T47D (cell line): ENCODE results near the gene PALMD.

Source experiments
- DNase-seq, 2 experiments: peaks; one replicate each; pipeline versions ENCODE4 v3.0.0 to v3.0.0-alpha.2; 2011 to 2012; ENCODE audit warnings: low read depth in 1 of 2, low spot score in 1 of 2
- JUND ChIP-seq: IDR thresholded peaks from 2 replicates; pipeline ENCODE4 v1.6.1; 2012; ENCODE audit warnings: low read depth
- in situ Hi-C: cut with HindIII; loops from 2 replicates; pipeline ENCODE4 v1.10.0; 2016; ENCODE audit warnings: low sequenced_read_pairs, low pct_unique_long_range_greater_than_20kb

The PALMD gene

DNA sequence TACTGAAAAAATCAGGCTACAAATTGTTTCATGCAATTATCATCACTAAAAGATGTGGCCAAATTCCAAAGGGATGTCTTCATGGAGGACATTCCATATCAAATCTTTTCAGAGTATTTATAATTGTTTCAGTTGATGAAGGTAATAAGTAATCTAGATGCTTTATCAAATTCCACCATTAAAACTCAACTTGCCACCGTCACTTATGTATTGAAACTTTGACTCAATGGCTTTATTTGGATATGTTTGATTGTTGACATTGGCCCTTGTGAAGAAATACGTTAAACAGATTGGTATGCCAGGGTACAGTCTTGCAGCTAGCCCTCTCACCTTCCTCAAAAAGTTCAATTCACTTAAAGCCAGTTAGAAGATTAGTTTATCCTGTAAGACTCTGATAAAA lies 32.2 kb upstream of the PALMD start:
- no peak for TF ChIP-seq JUND
- DNase-seq: no peak
- in situ Hi-C loops: no loop called here

DNA sequence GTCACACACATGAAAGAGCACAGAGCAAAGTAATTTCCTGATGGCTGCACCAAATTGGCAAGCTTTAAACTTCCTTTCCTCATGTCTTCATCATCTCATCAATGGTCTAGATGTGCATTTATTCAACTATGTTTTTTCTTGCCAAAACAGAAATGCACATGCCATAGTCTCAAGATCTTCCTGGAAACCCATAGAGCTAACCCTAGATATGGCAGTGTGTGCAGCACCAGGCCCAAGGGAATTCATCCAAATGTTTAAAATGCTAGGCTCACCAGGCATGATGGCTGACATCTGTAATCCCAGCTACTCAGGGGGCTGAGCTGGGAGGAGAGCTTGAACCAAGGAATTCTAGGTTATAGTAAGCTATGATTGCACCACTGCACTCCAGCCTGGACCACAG lies 31.2 kb upstream of the PALMD start:
- in situ Hi-C loops: no loop called here
- no peak for DNase-seq
- no peak for TF ChIP-seq JUND

DNA sequence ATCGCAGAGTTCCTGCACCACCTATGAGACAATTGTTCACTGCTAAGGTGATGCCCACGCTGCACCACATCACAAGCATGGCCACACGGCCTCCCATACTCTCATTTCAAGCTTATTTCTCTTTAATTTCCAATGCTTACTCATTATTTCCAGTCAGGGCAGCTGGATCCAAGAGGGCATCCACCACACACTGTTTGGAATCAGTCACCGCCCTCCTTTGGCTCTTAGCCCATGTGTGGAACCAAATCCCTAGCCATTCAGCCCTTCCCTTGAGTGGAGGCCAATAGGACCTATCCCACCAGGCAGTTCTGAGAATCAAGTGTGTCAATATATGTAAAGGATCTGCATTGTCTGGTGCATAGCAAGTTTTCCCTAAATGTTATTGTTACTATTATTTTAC lies 26.3 kb upstream of the PALMD start:
- no peak for DNase-seq
- TF ChIP-seq JUND: no peak
- in situ Hi-C loops: no loop called here

DNA sequence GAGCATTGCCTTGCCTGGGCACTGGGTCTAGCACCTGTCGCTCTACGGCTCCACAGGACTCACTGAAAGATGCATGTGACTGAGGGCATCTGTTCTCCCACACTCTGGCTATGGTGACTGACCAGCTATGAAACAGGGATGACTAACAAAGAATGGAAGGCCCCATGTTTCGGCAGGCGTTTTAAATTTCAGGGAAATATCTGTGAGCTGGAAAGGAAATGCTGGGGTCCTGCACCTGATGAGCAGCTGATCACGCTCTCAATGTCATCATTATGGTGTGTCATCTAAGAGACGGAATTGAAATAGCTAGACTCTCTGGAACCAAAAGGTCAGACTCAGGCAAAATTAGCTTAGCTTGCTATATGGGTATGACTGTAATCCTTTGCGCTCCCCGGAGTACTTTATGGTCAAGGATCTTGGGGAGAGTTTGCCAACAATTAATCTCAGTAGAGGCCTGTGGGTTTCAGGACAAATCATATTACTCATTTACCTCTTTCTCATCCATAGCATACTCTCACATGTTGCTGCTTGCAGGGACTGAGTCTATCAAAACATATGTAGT lies 24.5 kb upstream of the PALMD start:
- in situ Hi-C loops: no loop called here

DNA sequence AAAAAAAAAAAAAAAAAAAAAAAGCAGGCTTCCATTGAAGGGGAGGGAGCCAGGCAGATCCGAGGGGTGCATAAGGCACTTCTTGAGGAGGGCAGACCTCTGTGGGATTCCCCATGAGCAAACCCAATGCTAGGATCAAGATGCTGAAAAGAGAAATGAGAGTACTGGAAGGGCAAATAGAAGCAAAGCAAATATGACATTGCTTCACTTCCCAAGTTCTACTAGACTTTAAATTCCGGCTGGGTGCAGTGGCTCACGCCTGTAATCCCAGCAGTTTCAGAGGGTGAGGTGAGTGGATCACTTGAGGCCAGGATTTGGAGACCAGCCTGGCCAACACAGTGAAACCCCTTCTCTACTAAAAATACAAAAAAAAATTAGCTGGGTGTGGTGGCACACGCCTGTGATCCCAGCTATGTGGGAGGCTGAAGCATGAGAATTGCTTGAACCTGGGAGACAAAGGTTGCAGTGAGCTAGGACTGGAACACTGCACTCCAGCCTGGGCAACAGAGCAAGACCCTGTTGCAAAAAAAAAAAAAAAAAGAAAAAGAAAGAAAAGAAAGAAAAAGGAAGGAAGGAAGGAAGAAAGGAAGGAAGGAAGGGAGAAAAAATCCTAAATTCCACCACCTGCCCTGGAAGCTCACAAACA lies 23.1 kb upstream of the PALMD start:
- in situ Hi-C loops: no loop called here
- DNase-seq: no peak
- no peak for TF ChIP-seq JUND

More for the DNA sequence above, 24.5 kb upstream of the PALMD start:
- TF ChIP-seq JUND: no peak
- no peak for DNase-seq

DNA sequence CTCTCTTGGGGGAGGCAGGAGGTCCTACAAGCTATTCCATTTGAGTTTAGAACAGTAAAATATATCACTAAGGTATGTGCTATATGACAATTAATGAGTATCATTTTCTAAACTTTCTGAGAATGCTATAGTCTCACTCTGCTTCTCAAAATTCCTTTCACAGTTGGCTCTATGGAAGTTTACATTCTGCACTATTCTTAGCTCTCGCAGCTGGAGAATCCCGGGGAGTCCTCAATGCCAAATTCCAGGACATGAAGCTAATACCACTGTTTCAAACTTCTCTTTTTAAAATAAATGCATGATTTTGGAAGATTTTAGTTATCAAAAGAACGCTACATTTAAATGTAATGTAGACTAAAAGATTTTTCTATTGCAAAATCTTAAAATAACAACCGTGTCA lies 22.4 kb upstream of the PALMD start:
- in situ Hi-C loops: no loop called here
- no peak for TF ChIP-seq JUND
- no peak for DNase-seq

DNA sequence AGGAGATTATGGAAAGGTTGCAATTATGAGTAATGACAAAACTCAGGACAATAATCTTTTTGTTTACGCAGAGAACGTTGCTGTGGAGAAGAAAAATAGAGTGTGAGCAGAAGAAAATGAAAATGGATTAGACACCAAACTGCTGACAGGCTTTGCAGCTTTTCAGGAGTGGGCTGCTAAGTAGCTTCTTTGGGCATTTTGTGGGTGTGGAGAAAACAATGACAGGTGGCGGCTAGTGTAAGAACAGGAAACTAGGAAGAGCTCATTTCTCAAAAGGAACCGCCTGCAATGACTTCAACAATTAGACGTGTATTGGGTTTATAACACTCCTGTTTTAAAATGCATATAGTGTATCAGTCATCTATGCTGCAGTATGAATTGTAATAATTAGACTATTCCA lies 18.3 kb upstream of the PALMD start:
- in situ Hi-C loops: no loop called here
- no peak for DNase-seq
- TF ChIP-seq JUND: no peak

DNA sequence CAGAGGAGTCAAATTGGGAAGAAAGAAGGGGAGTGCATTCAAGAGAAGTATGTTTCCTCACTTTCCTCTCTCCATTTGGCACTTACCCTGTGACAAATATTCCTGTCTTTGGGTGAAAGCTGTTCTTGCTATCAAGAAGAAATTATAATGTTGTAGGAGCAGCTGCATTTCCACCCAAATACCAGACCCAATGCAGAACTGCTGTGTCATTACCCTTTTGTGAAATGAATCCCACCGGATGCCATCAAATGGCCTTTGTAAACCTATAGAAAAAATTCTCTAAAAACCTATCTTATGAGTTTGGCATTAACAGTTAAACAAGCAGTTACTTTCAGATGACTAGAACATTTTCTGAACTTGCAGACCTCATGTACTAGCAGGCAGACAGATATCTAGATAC lies 16.7 kb upstream of the PALMD start:
- in situ Hi-C loops: no loop called here
- no peak for DNase-seq
- TF ChIP-seq JUND: no peak

DNA sequence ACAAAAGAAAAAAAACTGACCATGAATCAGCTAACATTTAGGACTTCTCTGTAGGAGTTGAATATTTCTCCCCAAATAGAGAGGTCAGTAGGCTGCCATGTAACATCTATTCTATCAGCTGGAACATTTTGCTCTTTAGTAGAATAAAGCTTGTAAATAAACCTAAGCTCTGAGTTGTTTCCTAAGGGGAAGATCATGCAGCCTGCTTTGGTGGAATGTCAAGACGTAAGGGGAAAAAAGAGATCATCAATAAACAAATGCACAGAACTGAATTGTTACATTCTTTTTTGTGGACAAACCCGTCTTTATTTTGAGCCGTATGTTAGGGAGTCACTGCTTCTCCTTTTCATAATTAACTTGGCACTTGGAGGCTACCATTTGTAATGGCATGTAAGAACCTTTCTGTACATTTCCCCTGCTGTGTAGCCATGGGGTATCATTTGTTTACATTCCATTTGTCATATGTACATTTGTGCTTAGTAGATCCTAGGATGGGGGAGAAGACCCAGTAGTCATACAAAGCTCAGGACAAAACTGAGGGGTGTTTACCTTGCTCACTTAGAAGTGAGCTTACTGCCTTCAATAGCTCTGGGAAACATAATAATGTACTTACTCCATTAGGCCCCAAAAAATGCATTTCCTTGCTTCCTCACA lies 10.8 kb upstream of the PALMD start:
- peak in 1 of 2 experiments; percentile 12 for DNase-seq
- no peak for TF ChIP-seq JUND
- in situ Hi-C loops: no loop called here

DNA sequence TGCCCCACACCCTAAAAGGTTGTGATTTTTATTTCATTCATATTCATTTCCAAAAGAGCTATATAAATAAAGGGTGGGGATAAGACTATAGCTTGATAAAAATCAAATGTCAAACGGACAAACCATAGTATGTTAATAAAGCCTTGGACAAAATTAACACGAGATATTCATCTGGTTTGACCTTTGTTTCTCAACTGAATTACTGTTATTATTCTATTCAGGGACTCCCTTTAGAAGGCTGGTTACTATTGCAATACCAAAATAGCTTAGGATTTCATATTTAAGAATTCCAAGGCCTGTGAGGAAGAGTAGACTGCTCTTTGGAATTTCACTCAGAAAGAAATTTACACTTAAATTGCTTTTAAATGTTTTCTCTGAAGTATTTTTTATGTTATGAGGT lies 10.2 kb upstream of the PALMD start:
- no peak for TF ChIP-seq JUND
- no peak for DNase-seq
- in situ Hi-C loops: no loop called here

DNA sequence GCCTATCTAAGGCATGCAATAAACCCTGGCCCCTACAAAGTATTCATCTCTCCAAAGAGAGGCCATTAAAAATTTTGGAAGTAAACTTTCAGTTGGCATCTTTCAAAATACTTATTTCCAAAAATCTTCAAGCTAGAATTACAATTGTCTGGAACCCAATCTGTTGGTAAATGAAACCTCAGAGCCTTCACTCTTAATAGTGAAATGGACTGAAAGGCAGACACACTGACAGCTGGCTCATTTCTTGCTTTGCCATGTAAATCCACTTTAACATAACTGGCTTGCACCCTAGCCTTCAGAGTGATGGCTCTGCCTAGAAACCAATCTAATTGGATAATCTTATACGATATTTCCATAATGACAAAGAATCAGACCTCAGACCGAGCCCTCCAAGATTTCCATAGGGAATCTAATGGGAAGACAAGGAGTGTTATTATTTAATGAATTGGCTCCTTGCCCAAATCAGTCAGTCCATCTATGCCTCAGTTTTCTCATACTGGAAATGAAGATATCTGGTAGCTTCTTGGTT lies 9.2 kb upstream of the PALMD start:
- in situ Hi-C loops: no loop called here
- DNase-seq: no peak
- TF ChIP-seq JUND: no peak

DNA sequence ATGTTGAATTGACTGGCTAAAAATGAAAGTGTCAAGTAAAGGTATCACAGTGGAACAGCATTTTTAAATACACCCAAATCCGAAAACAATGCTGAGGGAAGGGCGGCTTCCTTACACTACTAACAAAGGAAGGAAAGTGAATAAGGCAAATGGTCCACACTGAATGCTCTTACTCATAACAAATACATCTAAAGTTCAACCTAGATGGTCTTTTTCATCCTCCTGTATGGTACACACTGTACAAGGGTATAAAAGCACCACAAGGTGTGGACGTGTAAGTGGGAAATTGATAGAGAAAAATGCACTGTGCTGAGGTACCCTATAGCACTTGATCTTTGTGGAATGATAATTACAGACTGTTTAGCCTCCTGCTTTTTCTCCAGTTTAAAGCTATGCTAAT lies 7.1 kb upstream of the PALMD start:
- TF ChIP-seq JUND: no peak
- in situ Hi-C loops: no loop called here
- no peak for DNase-seq

DNA sequence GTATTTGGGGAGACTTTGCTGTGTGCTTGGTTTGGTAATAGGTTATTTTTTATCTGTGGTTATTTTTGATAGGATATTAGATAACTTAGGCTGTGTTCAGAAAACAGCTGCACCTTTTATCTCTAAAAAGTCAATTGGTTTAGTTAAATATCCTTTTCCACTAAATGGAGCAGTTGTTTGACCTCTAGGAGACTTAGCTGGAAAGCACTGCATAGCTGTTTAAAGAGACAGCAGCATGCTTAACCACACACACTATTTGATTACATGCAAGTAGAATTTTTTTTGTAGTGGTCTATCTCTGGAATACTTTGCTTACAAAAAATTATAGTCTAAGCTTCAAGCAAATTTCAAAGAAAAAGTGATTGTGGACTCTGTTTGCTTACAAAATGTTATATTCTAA lies 6.5 kb upstream of the PALMD start:
- in situ Hi-C loops: no loop called here
- no peak for TF ChIP-seq JUND
- DNase-seq: no peak

DNA sequence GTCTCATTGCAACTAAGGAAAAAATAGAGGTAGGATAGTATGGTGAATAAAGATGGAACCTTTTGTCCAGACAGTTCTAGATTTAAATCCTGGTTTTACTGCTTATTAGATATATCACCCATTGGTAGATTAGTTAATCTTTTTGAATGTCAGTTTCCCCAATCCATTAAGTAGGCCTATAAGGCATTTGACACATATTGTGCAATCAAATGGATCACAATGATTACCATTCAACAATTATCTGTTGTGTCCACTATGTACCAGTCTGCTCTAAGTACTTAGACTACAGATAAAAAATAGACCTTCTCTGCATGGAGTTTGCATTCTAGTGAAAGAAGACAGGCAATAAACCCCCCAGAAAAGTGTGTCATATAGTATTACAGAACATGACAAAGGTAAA lies 6.0 kb upstream of the PALMD start:
- in situ Hi-C loops: no loop called here
- no peak for DNase-seq
- no peak for TF ChIP-seq JUND
